Fibroblast of mammary gland (primary cell): Measurements from ENCODE around the gene PITPNM1.
"Not testable (repeated sequence)": the region's sequence is repeated elsewhere in the genome, so short reads cannot be mapped to it uniquely, and the experiment has no call there.

ENCODE experiments used
- DNase-seq: peaks from one replicate; pipeline ENCODE4 v3.0.0-alpha.2; 2010; ENCODE audit warnings: low read depth
- H3K4me3 ChIP-seq: 2 replicates; pipeline ENCODE4 v1.5.1; 2011; ENCODE audit warnings: low read depth, mild to moderate bottlenecking, low read length, moderate library complexity; ENCODE audit not compliant: control insufficient read depth
- CTCF ChIP-seq: conservative IDR thresholded peaks from 2 replicates; pipeline ENCODE4 v1.5.1; 2011; ENCODE audit warnings: low read depth, low read length, inconsistent platforms; ENCODE audit not compliant: control insufficient read depth, insufficient read depth

The PITPNM1 gene

DNA sequence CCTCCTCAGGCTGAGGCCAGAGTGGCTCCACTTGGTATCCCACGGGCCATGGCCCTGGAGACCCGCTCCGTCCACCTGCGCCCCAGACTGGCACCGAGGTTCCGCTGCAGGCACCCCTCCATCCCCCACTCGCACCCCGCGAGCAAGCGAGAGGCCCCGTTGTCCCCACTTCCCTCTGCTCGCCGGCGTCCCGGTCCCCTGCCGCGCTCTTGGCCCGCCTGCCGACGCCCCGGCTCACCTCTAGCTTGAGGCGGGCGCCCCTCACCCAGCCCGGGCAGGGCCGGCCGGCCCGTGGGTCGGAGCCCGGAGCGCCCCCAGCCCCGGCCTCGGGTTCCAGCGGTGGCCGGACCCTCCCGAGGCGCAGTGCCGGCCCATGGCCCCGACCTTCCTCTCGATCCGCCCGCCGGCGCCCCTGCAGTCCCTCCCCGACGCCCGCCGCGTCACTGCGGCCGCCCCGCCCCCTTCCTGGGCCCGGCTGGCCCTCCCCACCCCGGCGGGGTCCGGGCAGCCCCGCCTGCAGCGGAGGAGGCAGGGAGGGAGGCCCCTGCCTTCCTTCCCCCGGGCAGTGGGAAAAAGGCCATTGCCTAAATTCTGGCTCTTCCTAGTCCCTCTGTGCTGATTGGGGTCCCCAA lies at the start of gene PITPNM1:
Gene PITPNM1, minus strand, starts transcription at position 414 of the 632 bp plus-strand sequence. CDS start 1,183 bp downstream, outside the sequence.
- peak within 1 kb of the TSS; percentile 64 for H3K4me3 ChIP-seq
- no peak for DNase-seq
- no peak for TF ChIP-seq CTCF

DNA sequence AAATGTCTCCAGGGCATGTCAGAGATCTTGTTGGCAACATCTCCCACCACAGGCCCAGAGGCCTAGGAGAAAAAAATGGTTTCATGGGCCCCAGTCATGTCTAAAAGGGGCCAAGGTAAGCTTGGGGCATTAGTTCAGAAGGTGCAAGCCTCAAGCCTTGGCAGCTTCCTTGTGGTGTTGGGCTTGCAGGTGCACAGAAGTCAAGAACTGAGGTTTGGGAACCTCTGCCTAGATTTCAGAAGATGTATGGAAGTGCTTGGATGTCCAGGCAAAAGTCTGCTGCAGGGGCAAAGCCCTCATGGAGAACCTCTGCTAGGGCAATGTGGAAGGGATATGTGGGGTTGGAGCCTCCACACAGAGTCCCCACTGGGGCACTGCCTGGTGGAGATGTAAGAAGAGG lies 46.5 kb upstream of the PITPNM1 start:
- not testable (repeated sequence) for DNase-seq, H3K4me3 ChIP-seq

- H3K4me3 ChIP-seq = no peak overlapping the region
- no peak for DNase-seq
- TF ChIP-seq CTCF = no peak
These were observed 46.0 kb upstream of the PITPNM1 start for GRCh38 chr11:67551127-67551526.

GRCh38 chr11:67548555-67549110 lies 43.5 kb upstream of the PITPNM1 start:
- H3K4me3 ChIP-seq = no peak overlapping the region
- TF ChIP-seq CTCF = no peak
- DNase-seq = no peak

- not testable (repeated sequence) for H3K4me3 ChIP-seq, DNase-seq
These were observed 42.9 kb upstream of the PITPNM1 start for GRCh38 chr11:67548112-67548511.

DNA sequence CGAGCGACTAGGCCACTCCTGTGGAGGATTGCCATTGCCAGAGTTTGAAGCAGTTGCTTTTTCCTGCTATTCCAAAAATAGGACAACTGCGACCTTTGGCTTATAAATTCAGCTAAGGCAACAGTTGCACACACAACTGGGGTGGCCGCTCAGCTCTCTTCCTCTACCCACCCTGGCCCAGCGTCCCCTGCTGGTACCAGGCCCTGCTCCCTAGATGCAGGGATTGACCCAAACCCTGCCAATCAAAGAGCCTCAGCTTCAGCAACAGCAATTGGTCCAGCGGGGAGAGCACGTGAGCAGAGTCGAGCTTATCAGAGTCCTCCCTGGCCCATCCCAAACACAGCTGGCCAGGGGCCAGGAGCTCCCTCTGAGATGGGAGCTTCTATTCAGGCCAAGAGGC lies 40.1 kb upstream of the PITPNM1 start:
- no peak overlapping the region for H3K4me3 ChIP-seq
- TF ChIP-seq CTCF = no peak
- DNase-seq = no peak

DNA sequence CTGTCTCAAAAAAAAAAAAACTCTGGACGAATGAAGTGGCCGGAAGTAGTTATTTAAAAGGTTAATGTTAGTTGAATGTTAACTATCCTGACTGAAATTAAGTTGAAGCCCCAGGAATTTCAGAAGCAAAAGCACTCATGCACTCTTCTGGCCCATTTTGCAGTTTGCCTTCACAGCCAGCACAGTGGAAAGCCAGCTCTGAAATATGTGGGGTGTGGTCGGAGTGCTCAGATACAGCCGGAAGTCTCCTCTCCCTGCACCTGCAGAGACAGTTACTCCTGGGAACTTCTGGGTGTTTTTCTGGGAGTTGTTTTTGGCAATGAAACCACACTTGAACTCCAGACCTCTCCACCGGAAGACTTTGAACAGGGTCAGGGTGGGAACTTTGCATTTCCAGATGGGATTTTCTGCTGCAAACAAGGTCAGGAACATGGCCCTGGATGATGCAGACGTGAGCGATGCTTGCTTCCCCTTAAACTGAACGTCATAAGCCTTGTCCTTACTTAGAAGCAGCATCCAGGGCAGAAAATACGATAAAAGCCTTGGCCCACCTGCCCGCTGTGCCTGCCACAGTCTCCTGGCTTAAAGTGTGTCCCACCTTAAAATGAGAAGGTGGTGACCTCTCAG lies 39.6 kb upstream of the PITPNM1 start:
- DNase-seq = no peak
- H3K4me3 ChIP-seq = no peak overlapping the region
- TF ChIP-seq CTCF = no peak
